SH-SY5Y (cell line): Measurements from ENCODE around the gene NME4.

Experiments
- GATA2 ChIP-seq: IDR thresholded peaks from 2 replicates; pipeline ENCODE4 v1.6.1; 2011; ENCODE audit warnings: mild to moderate bottlenecking, low read depth, low read length
- GATA3 ChIP-seq: IDR thresholded peaks from 2 replicates; pipeline ENCODE4 v1.6.1; 2011; ENCODE audit warnings: low read depth, mild to moderate bottlenecking, low read length, moderate library complexity

The NME4 gene

GRCh38 chr16:399340-400019 is 2.5 kb downstream of the NME4 start:
- TF ChIP-seq GATA3 (no peak), GATA2 (no peak)

- no peak for TF ChIP-seq GATA2
- no peak for TF ChIP-seq GATA3
Measured at GRCh38 chr16:400061-400591, 3.1 kb downstream of the NME4 start.

GRCh38 chr16:401468-402348 is 4.7 kb downstream of the NME4 start, which contains the start of gene DECR2:
Gene DECR2, plus strand, starts transcription at chr16:401885. Its CDS starts 79 bp downstream, at chr16:401964.
- TF ChIP-seq GATA3 (no peak), GATA2 (no peak)

- TF ChIP-seq GATA2 (no peak), GATA3 (no peak)
Measured at GRCh38 chr16:404971-405486, 8.0 kb downstream of the NME4 start.

- TF ChIP-seq GATA3 = no peak
- TF ChIP-seq GATA2 = no peak
Measured at GRCh38 chr16:405548-406506, 8.8 kb downstream of the NME4 start.

- TF ChIP-seq GATA2 (no peak), GATA3 (no peak)
Measured at GRCh38 chr16:407253-407652, 10.3 kb downstream of the NME4 start.

- TF ChIP-seq GATA2 (no peak), GATA3 (no peak)
Measured at GRCh38 chr16:410516-411178, 13.6 kb downstream of the NME4 start.

- TF ChIP-seq GATA3 = no peak
- TF ChIP-seq GATA2 = no peak
Measured at GRCh38 chr16:411576-412265, 14.7 kb downstream of the NME4 start.

GRCh38 chr16:414395-415169 is 17.6 kb downstream of the NME4 start:
- no peak for TF ChIP-seq GATA3
- no peak for TF ChIP-seq GATA2

- TF ChIP-seq GATA3 = no peak
- no peak for TF ChIP-seq GATA2
Measured at GRCh38 chr16:424033-424622, 27.1 kb downstream of the NME4 start.

- no peak for TF ChIP-seq GATA3
- TF ChIP-seq GATA2 = no peak
Measured at GRCh38 chr16:424623-425081, 27.7 kb downstream of the NME4 start.

- TF ChIP-seq GATA3 = no peak
- no peak for TF ChIP-seq GATA2
Measured at GRCh38 chr16:425082-425718, 28.2 kb downstream of the NME4 start, which contains the start of gene RAB11FIP3. Gene RAB11FIP3, plus strand, starts transcription at chr16:425649. Its CDS starts 358 bp downstream, at chr16:426007.
